Measurements from ENCODE around the gene TNC. TPM values are rescaled to one million over a fixed set of nuclear protein-coding genes. Genes with fewer than 3 reads are reported as not detected.

Gene TNC
- total RNA-seq, 1 donor from 2014 or later: 137 TPM

- no peaks in the 10 kb centered on the region for H3K36me3 ChIP-seq
- intact Hi-C loops (cut with DNase I): no loop called here
- H3K4me3 ChIP-seq: no peak overlapping the region
- no peaks in the 10 kb centered on the region for H3K9me3 ChIP-seq
- no peak for DNase-seq (ENCODE audit: low spot score in 2 of 2)
- H3K4me1 ChIP-seq: no peaks in the 10 kb centered on the region
- no peak overlapping the region for H3K27ac ChIP-seq
- TF ChIP-seq CTCF (IDR thresholded peaks at IDR 0.05): no peak
- no peaks in the 10 kb centered on the region for H3K27me3 ChIP-seq
These were observed 9.3 kb upstream of the TNC start for GRCh38 chr9:115127191-115127817.

GRCh38 chr9:115126404-115126803 lies 8.4 kb upstream of the TNC start:
- intact Hi-C loops (cut with DNase I): no loop called here
- no peaks in the 10 kb centered on the region for H3K9me3 ChIP-seq
- H3K27me3 ChIP-seq: no peaks in the 10 kb centered on the region
- no peaks in the 10 kb centered on the region for H3K36me3 ChIP-seq
- DNase-seq (ENCODE audit: low spot score in 2 of 2): no peak
- H3K27ac ChIP-seq: no peak overlapping the region
- TF ChIP-seq CTCF (IDR thresholded peaks at IDR 0.05): no peak
- no peak overlapping the region for H3K4me3 ChIP-seq
- no peaks in the 10 kb centered on the region for H3K4me1 ChIP-seq

- Histone ChIP-seq H3K4me3 (no peak overlapping the region), H3K4me1 (peaks cover 0 to 4% of the 10 kb centered on the region in 2 donors), H3K36me3 (no peaks in the 10 kb centered on the region), H3K27ac (no peak overlapping the region), H3K9me3 (no peaks in the 10 kb centered on the region), H3K27me3 (no peaks in the 10 kb centered on the region)
- intact Hi-C loops (cut with DNase I): no loop called here
- DNase-seq (ENCODE audit: low spot score in 2 of 2): no peak
- TF ChIP-seq CTCF (IDR thresholded peaks at IDR 0.05): no peak
These were observed 5.0 kb upstream of the TNC start for GRCh38 chr9:115122937-115123336.

GRCh38 chr9:115121181-115121580 lies 3.2 kb upstream of the TNC start:
- intact Hi-C loops (cut with DNase I): no loop called here
- Histone ChIP-seq H3K27ac (no peak overlapping the region), H3K4me1 (peaks cover 0 to 10% of the 10 kb centered on the region in 2 donors), H3K27me3 (no peaks in the 10 kb centered on the region), H3K4me3 (no peak overlapping the region), H3K9me3 (no peaks in the 10 kb centered on the region), H3K36me3 (no peaks in the 10 kb centered on the region)
- TF ChIP-seq CTCF (IDR thresholded peaks at IDR 0.05): no peak
- DNase-seq (ENCODE audit: low spot score in 2 of 2): no peak

- Histone ChIP-seq H3K4me3 (peak overlapping the region; percentile 49 to 62), H3K36me3 (no peaks in the 10 kb centered on the region), H3K27ac (peak overlapping the region; percentile 66 to 74), H3K27me3 (no peaks in the 10 kb centered on the region), H3K9me3 (no peaks in the 10 kb centered on the region), H3K4me1 (peaks cover 0 to 11% of the 10 kb centered on the region in 2 donors)
- DNase-seq (ENCODE audit: low spot score in 2 of 2): peak; percentile 16 to 82
- TF ChIP-seq CTCF (IDR thresholded peaks at IDR 0.05): no peak
- intact Hi-C loops (cut with DNase I): loop anchor here (5.0 kb wide), 2 partner anchors 57 to 77 kb away; no protein-coding TSS in a partner anchor
These were observed 892 bp upstream of the TNC start for GRCh38 chr9:115118879-115119218.
